Small intestine (tissue), 7 donors: Measurements from ENCODE around the gene ARAP1. TPM values are rescaled to one million over a fixed set of nuclear protein-coding genes. Genes with fewer than 3 reads are reported as not detected.

Experiments
- DNase-seq, 2 donors: peaks; one replicate each; pipeline versions ENCODE4 v3.0.0 to v3.0.0-alpha.2; 2013
- FAIRE-seq: peaks from 2 replicates; lab custom pipeline; 2012; peaks lifted over from hg19 to GRCh38; lab: Jason Lieb, UNC
- H3K27ac ChIP-seq, 3 donors: one replicate each; pipeline ENCODE4 v1.5.1; 2013; ENCODE audit warnings: low read length in 2 of 3, mild to moderate bottlenecking in 2 of 3, control low read depth in 1 of 3, inconsistent platforms in 1 of 3, low read depth in 1 of 3, moderate library complexity in 1 of 3
- H3K27me3 ChIP-seq, 3 donors: one replicate each; pipeline ENCODE4 v1.6.1; 2013; ENCODE audit warnings: low read length in 3 of 3, inconsistent platforms in 1 of 3; ENCODE audit not compliant: control insufficient read depth in 3 of 3, insufficient read depth in 3 of 3
- H3K36me3 ChIP-seq, 3 donors: one replicate each; pipeline ENCODE4 v1.6.1; 2013; ENCODE audit warnings: low read length in 3 of 3, inconsistent platforms in 1 of 3, low read depth in 1 of 3, mild to moderate bottlenecking in 1 of 3, moderate library complexity in 1 of 3; ENCODE audit not compliant: control insufficient read depth in 3 of 3, insufficient read depth in 2 of 3
- H3K4me1 ChIP-seq, 3 donors: one replicate each; pipeline ENCODE4 v1.6.1; 2013; ENCODE audit warnings: low read length in 2 of 3, inconsistent platforms in 1 of 3, low read depth in 1 of 3, mild to moderate bottlenecking in 1 of 3, moderate library complexity in 1 of 3; ENCODE audit not compliant: control insufficient read depth in 3 of 3, insufficient read depth in 2 of 3
- H3K4me3 ChIP-seq, 3 donors: one replicate each; pipeline ENCODE4 v1.5.1; 2013; ENCODE audit warnings: low read length in 3 of 3, control low read depth in 1 of 3, inconsistent platforms in 1 of 3, low read depth in 1 of 3, mild to moderate bottlenecking in 1 of 3, moderate library complexity in 1 of 3
- H3K9me3 ChIP-seq, 2 donors: one replicate each; pipeline ENCODE4 v1.6.1; 2013; ENCODE audit warnings: low read depth in 1 of 2, low read length in 1 of 2; ENCODE audit not compliant: control insufficient read depth in 2 of 2, insufficient read depth in 1 of 2
- WGBS, 3 donors: extraction: QIAGEN DNeasy Blood & Tissue Kit; methylation state at CpG; one replicate each; pipeline ENCODE4 v1.1.7; 2013; 5-methylcytosine and 5-hydroxymethylcytosine counted together
- polyA plus RNA-seq, 4 donors: library from polyadenylated mRNA; stranded (reverse) in 3 of 4; unstranded in 1 of 4; fragments of 200-250 nt in 3 of 4; fragments of 120-200 nt in 1 of 4; gene quantifications; one replicate each; pipeline versions ENCODE4 v1.2.1 to v1.2.3, GENCODE V29; 2013
- donor health status: healthy with polysubstance abuse.
- donor health status: control.
- donor health status: control.
- donor health status: Bipolar disorder and iron deficiency.
- donor health status: healthy.

The ARAP1 gene
- polyA plus RNA-seq, 4 donors = 42.2 to 70.9 (median 53.2) TPM

GRCh38 chr11:72740562-72741428, 11.4 kb downstream of the ARAP1 start:
- H3K36me3 ChIP-seq = peaks cover 0 to 49% (median 0%) of the 10 kb centered on the region in 3 donors
- FAIRE-seq = no peak
- no peaks in the 10 kb centered on the region for H3K9me3 ChIP-seq
- DNase-seq = no peak
- H3K27ac ChIP-seq = peak overlapping the region in 2 of 3 donors; percentile 26 to 56
- no peaks in the 10 kb centered on the region for H3K27me3 ChIP-seq
- H3K4me3 ChIP-seq = no peak overlapping the region
- 67 to 71% (median 68%) methylated on average over 9 to 10 of the region's 10 CpGs for WGBS, 3 donors
- peaks cover 0 to 44% (median 10%) of the 10 kb centered on the region in 3 donors for H3K4me1 ChIP-seq

DNA sequence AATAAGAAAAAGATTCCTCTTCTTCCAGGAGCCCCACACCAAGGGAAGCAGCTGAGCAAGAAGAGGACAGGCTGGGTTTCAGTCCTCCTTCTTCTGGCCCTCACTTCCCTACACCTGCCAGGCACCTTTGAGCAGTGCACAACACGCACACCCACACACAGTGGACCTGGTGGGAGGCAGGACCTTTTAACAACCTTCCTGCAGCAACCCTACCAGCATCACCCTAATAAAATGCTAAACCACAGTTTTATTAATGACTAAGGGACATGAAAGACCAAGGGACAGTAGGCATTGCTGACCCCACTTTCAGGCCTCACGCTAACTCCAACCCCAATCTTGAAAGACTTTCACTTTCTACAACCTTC, 12.2 kb downstream of the ARAP1 start:
- H3K4me3 ChIP-seq = no peak overlapping the region
- peak overlapping the region in 1 of 3 donors; percentile 20 for H3K27ac ChIP-seq
- no peaks in the 10 kb centered on the region for H3K9me3 ChIP-seq
- no peaks in the 10 kb centered on the region for H3K27me3 ChIP-seq
- no peak for FAIRE-seq
- 76 to 86% (median 81%) methylated on average over 2 of the region's 2 CpGs for WGBS, 3 donors
- peaks cover 0 to 45% (median 10%) of the 10 kb centered on the region in 3 donors for H3K4me1 ChIP-seq
- DNase-seq = no peak
- peaks cover 0 to 44% (median 0%) of the 10 kb centered on the region in 3 donors for H3K36me3 ChIP-seq

DNA sequence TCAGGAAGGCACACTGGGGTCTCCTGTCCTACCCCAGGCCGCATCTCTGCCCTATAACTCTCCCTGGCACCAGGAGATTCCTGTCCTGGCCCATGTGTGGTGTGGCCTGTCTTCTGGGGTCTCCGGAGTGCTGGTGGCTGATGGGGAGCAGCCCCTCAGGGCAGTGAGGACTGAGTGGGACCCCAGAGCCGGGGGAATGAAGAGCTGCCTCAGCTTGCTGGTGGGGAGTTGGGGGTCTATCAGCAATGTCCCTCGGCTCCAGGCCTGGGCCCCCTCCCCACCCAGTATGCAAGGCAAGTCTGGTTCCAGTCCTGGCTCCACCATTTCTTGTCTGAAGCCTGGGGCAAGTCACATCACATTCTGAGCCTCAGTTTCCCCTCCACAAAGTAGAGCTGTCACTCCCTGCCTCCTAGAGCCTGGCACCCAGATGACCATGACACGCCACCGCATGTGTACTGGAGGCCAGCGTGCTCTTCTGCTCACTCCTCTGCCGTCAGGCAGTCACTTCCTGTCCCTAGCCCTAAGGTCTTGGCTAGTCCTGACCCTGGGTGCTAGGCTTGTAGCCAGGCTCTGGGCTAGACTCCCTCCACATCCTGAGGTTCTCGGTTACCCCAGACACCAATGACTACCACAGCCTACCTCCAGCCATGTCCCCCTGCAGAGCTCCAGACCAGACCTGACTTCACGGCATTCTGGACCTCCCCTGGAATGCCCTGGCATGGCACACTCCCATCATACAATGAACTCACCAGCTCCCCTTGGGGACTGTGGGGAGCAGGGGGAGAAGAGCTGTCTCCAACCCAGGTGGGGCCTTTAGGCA, 12.8 kb downstream of the ARAP1 start:
- Histone ChIP-seq H3K9me3 (no peaks in the 10 kb centered on the region), H3K4me3 (no peak overlapping the region), H3K4me1 (peaks cover 0 to 41% (median 10%) of the 10 kb centered on the region in 3 donors), H3K27me3 (no peaks in the 10 kb centered on the region), H3K27ac (peak overlapping the region in 1 of 3 donors; percentile 50), H3K36me3 (peaks cover 0 to 42% (median 0%) of the 10 kb centered on the region in 3 donors)
- DNase-seq (no peak), FAIRE-seq (no peak)
- WGBS, 3 donors = 81 to 90% (median 89%) methylated on average over 10 of the region's 10 CpGs

GRCh38 chr11:72738199-72739141, 13.7 kb downstream of the ARAP1 start:
- no peak for DNase-seq
- 81 to 91% (median 82%) methylated on average over 11 of the region's 11 CpGs for WGBS, 3 donors
- peaks cover 0 to 31% (median 10%) of the 10 kb centered on the region in 3 donors for H3K4me1 ChIP-seq
- FAIRE-seq = no peak
- H3K9me3 ChIP-seq = no peaks in the 10 kb centered on the region
- peaks cover 0 to 44% (median 0%) of the 10 kb centered on the region in 3 donors for H3K36me3 ChIP-seq
- no peaks in the 10 kb centered on the region for H3K27me3 ChIP-seq
- H3K4me3 ChIP-seq = peak overlapping the region in 1 of 3 donors; percentile 2
- peak overlapping the region in 1 of 3 donors; percentile 72 for H3K27ac ChIP-seq

- H3K9me3 ChIP-seq = no peaks in the 10 kb centered on the region
- H3K36me3 ChIP-seq = peaks cover 0 to 50% (median 0%) of the 10 kb centered on the region in 3 donors
- peaks cover 0 to 25% (median 10%) of the 10 kb centered on the region in 3 donors for H3K4me1 ChIP-seq
- FAIRE-seq = no peak
- peak overlapping the region in 1 of 3 donors; percentile 59 for H3K27ac ChIP-seq
- no peak for DNase-seq
- no peak overlapping the region for H3K4me3 ChIP-seq
- H3K27me3 ChIP-seq = no peaks in the 10 kb centered on the region
- WGBS, 3 donors = 89 to 100% (median 96%) methylated on average over 1 of the region's 1 CpG
Observed at GRCh38 chr11:72737336-72737735, 14.9 kb downstream of the ARAP1 start.

DNA sequence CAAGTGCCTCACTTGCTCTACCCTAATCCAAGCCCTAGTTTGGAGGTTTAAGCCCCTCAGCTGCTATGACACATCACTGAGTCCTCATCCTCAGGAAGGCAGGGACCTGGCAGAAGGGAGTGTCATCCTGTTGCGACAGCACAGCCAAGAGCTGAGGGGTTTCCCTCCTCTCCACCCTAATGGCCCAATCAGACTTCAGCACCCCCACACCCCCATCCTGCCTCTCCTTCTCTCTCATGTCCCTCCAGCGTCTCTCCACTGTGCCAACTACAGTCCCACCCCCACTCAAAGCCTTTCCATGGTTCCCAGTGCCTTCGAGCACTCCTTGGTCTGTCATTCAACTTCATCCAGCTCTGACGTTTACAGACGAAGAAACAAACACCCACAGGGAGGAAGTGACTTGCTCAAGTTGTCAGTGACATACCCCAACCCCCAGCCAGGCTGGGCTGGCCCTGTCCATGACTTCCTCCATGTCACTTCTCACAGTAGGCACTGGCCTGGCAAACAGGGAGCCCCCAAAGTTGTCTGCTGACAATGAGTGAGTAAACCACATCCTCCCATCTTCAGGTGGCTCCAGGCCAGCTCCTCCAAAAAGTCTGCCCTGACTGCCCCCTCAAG, 15.6 kb downstream of the ARAP1 start:
- 39 to 64% (median 57%) methylated on average over 5 of the region's 5 CpGs for WGBS, 3 donors
- peak overlapping the region in 1 of 3 donors; percentile 59 for H3K27ac ChIP-seq
- H3K9me3 ChIP-seq = peaks cover 0 to 1% of the 10 kb centered on the region in 2 donors
- H3K4me3 ChIP-seq = no peak overlapping the region
- peaks cover 0 to 18% (median 5%) of the 10 kb centered on the region in 3 donors for H3K4me1 ChIP-seq
- FAIRE-seq (no peak), DNase-seq (peak in 1 of 2 donors; percentile 23)
- H3K27me3 ChIP-seq = no peaks in the 10 kb centered on the region
- peaks cover 0 to 54% (median 0%) of the 10 kb centered on the region in 3 donors for H3K36me3 ChIP-seq

- peak overlapping the region in 1 of 3 donors; percentile 2 for H3K27ac ChIP-seq
- FAIRE-seq = no peak
- no peak overlapping the region for H3K4me3 ChIP-seq
- no peaks in the 10 kb centered on the region for H3K27me3 ChIP-seq
- H3K36me3 ChIP-seq = peaks cover 0 to 59% (median 0%) of the 10 kb centered on the region in 3 donors
- DNase-seq = no peak
- WGBS, 3 donors = 81 to 91% (median 88%) methylated on average over 8 of the region's 8 CpGs
- H3K9me3 ChIP-seq = peaks cover 0 to 9% of the 10 kb centered on the region in 2 donors
- peaks cover 0 to 8% (median 0%) of the 10 kb centered on the region in 3 donors for H3K4me1 ChIP-seq
Observed at GRCh38 chr11:72735495-72736027, 16.6 kb downstream of the ARAP1 start.
